HUES6 (cell line): Measurements from ENCODE around the gene PPOX.
A peak's percentile ranks its signal among the peaks of the same experiment; 100 is the strongest.

Experiments
- H3K27ac ChIP-seq: 2 replicates; pipeline ENCODE4 v1.7.0; 2013; ENCODE audit warnings: low read depth, mild to moderate bottlenecking, low read length, inconsistent platforms
- H3K27me3 ChIP-seq: 2 replicates; pipeline ENCODE4 v1.6.1; 2013; ENCODE audit warnings: low read length; ENCODE audit not compliant: control insufficient read depth, insufficient read depth
- H3K36me3 ChIP-seq: 2 replicates; pipeline ENCODE4 v1.6.1; 2013; ENCODE audit warnings: low read length; ENCODE audit not compliant: control insufficient read depth, insufficient read depth
- H3K4me1 ChIP-seq: 2 replicates; pipeline ENCODE4 v1.6.1; 2013; ENCODE audit warnings: low read length; ENCODE audit not compliant: control insufficient read depth, insufficient read depth
- H3K4me3 ChIP-seq: 2 replicates; pipeline ENCODE4 v1.5.1; 2013; ENCODE audit warnings: low read depth, low read length
- H3K9ac ChIP-seq: one replicate; pipeline ENCODE4 v1.6.1; 2013; ENCODE audit warnings: mild to moderate bottlenecking, low read length
- H3K9me3 ChIP-seq: 2 replicates; pipeline ENCODE4 v1.6.1; 2013; ENCODE audit warnings: low read depth, low read length; ENCODE audit not compliant: control insufficient read depth, insufficient read depth

PPOX gene

GRCh38 chr1:161166669-161167548 lies 683 bp downstream of the PPOX start:
- H3K27ac ChIP-seq: no peak overlapping the region
- H3K4me3 ChIP-seq: peak overlapping the region; percentile 86
- no peaks in the 10 kb centered on the region for H3K27me3 ChIP-seq
- H3K9me3 ChIP-seq: no peaks in the 10 kb centered on the region
- peak overlapping the region; percentile 67 for H3K9ac ChIP-seq
- H3K4me1 ChIP-seq: peaks cover 7% of the 10 kb centered on the region
- H3K36me3 ChIP-seq: peaks cover 56% of the 10 kb centered on the region

- Histone ChIP-seq H3K27me3 (no peaks in the 10 kb centered on the region), H3K27ac (no peak overlapping the region), H3K36me3 (peaks cover 59% of the 10 kb centered on the region), H3K9me3 (no peaks in the 10 kb centered on the region), H3K4me3 (no peak overlapping the region), H3K4me1 (peaks cover 7% of the 10 kb centered on the region), H3K9ac (no peak overlapping the region)
Observed at GRCh38 chr1:161168906-161169305, 2.7 kb downstream of the PPOX start.

- H3K27ac ChIP-seq: no peak overlapping the region
- H3K36me3 ChIP-seq: peaks cover 62% of the 10 kb centered on the region
- no peaks in the 10 kb centered on the region for H3K9me3 ChIP-seq
- H3K9ac ChIP-seq: no peak overlapping the region
- H3K4me1 ChIP-seq: peaks cover 7% of the 10 kb centered on the region
- H3K27me3 ChIP-seq: no peaks in the 10 kb centered on the region
- no peak overlapping the region for H3K4me3 ChIP-seq
Observed at GRCh38 chr1:161171191-161171590, 5.0 kb downstream of the PPOX start.

GRCh38 chr1:161171696-161172095 lies 5.5 kb downstream of the PPOX start:
- Histone ChIP-seq H3K27me3 (no peaks in the 10 kb centered on the region), H3K4me3 (no peak overlapping the region), H3K9me3 (no peaks in the 10 kb centered on the region), H3K9ac (no peak overlapping the region), H3K27ac (no peak overlapping the region), H3K36me3 (peaks cover 62% of the 10 kb centered on the region), H3K4me1 (peaks cover 7% of the 10 kb centered on the region)

- Histone ChIP-seq H3K9me3 (no peaks in the 10 kb centered on the region), H3K36me3 (peaks cover 62% of the 10 kb centered on the region), H3K4me3 (no peak overlapping the region), H3K27me3 (no peaks in the 10 kb centered on the region), H3K4me1 (peaks cover under 1% of the 10 kb centered on the region), H3K27ac (no peak overlapping the region), H3K9ac (no peak overlapping the region)
Observed at GRCh38 chr1:161172349-161172748, 6.1 kb downstream of the PPOX start.

- no peaks in the 10 kb centered on the region for H3K9me3 ChIP-seq
- H3K27ac ChIP-seq: no peak overlapping the region
- peaks cover 62% of the 10 kb centered on the region for H3K36me3 ChIP-seq
- H3K4me3 ChIP-seq: no peak overlapping the region
- H3K4me1 ChIP-seq: peaks cover 2% of the 10 kb centered on the region
- no peak overlapping the region for H3K9ac ChIP-seq
- H3K27me3 ChIP-seq: no peaks in the 10 kb centered on the region
Observed at GRCh38 chr1:161172776-161173376, 6.7 kb downstream of the PPOX start.

- Histone ChIP-seq H3K27ac (no peak overlapping the region), H3K36me3 (peaks cover 62% of the 10 kb centered on the region), H3K9ac (no peak overlapping the region)
Observed at GRCh38 chr1:161173711-161174110, 7.5 kb downstream of the PPOX start.

GRCh38 chr1:161174911-161175310 lies 8.7 kb downstream of the PPOX start:
- Histone ChIP-seq H3K9ac (no peak overlapping the region), H3K27me3 (no peaks in the 10 kb centered on the region), H3K9me3 (no peaks in the 10 kb centered on the region), H3K36me3 (peaks cover 52% of the 10 kb centered on the region), H3K4me1 (peaks cover 6% of the 10 kb centered on the region), H3K4me3 (no peak overlapping the region), H3K27ac (no peak overlapping the region)

More at GRCh38 chr1:161173711-161174110, 7.5 kb downstream of the PPOX start:
- Histone ChIP-seq H3K27me3 (no peaks in the 10 kb centered on the region), H3K4me1 (peaks cover 6% of the 10 kb centered on the region), H3K4me3 (no peak overlapping the region), H3K9me3 (no peaks in the 10 kb centered on the region)

- Histone ChIP-seq H3K9ac (no peak overlapping the region), H3K4me3 (no peak overlapping the region)
Observed at GRCh38 chr1:161175771-161176453, 9.7 kb downstream of the PPOX start.

GRCh38 chr1:161176468-161177111 lies 10.4 kb downstream of the PPOX start:
- Histone ChIP-seq H3K4me1 (peaks cover 6% of the 10 kb centered on the region), H3K9me3 (no peaks in the 10 kb centered on the region), H3K27ac (no peak overlapping the region), H3K27me3 (no peaks in the 10 kb centered on the region), H3K9ac (peak overlapping the region; percentile 85), H3K36me3 (peaks cover 38% of the 10 kb centered on the region), H3K4me3 (peak overlapping the region; percentile 99)

More at GRCh38 chr1:161175771-161176453, 9.7 kb downstream of the PPOX start:
- no peak overlapping the region for H3K27ac ChIP-seq
- peaks cover 6% of the 10 kb centered on the region for H3K4me1 ChIP-seq
- no peaks in the 10 kb centered on the region for H3K27me3 ChIP-seq
- peaks cover 45% of the 10 kb centered on the region for H3K36me3 ChIP-seq
- no peaks in the 10 kb centered on the region for H3K9me3 ChIP-seq
